A673 (cell line): ENCODE measurements around the gene PUS10. TPM values are rescaled to one million over a fixed set of nuclear protein-coding genes. Genes with fewer than 3 reads are reported as not detected.
"Not testable (repeated sequence)": the region's sequence is repeated elsewhere in the genome, so short reads cannot be mapped to it uniquely, and the experiment has no call there.

Experiments used
- BruUV-seq: library from RNA; stranded (reverse); fragments of 400-500 nt; replicated peaks from 2 replicates; lab custom pipeline; 2021; lab: Mats Ljungman, UMichigan
- CTCF ChIA-PET: fragments of 300-600 bp; sonication (Branson Sonifier 250); formaldehyde crosslinking; loops from one replicate; lab custom pipeline; 2022; ENCODE audit warnings: antibody characterized with exemption; lab: Charles Lee
- POLR2A ChIA-PET: fragments of 300-600 bp; sonication (Branson Sonifier 250); formaldehyde crosslinking; loops from one replicate; lab custom pipeline; 2022; ENCODE audit warnings: antibody characterized with exemption; ENCODE audit not compliant: low non-redundant PET; lab: Charles Lee
- DNase-seq: peaks from one replicate; pipeline ENCODE4 v3.0.0-alpha.2; 2015; ENCODE audit warnings: low spot score
- H3K27ac ChIP-seq: fragments of 200-600 bp; sonication (generic); 2 replicates; pipeline ENCODE4 v1.5.1; 2016; ENCODE audit warnings: mixed run types, low read depth, mild to moderate bottlenecking, mixed read lengths, antibody characterized with exemption, low read length; ENCODE audit not compliant: poor library complexity, severe bottlenecking
- H3K27me3 ChIP-seq: fragments of 200-600 bp; sonication (generic); replicated peaks from 2 replicates; pipeline ENCODE4 v1.6.1; 2017; ENCODE audit warnings: mixed run types, low read depth, mild to moderate bottlenecking, mixed read lengths, antibody characterized with exemption, low read length; ENCODE audit not compliant: insufficient read depth, poor library complexity
- H3K36me3 ChIP-seq: fragments of 200-600 bp; sonication (generic); 2 replicates; pipeline ENCODE4 v1.6.1; 2016; ENCODE audit warnings: mixed run types, mild to moderate bottlenecking, mixed read lengths, antibody characterized with exemption, low read length; ENCODE audit not compliant: insufficient read depth, poor library complexity, severe bottlenecking
- H3K4me1 ChIP-seq: fragments of 200-600 bp; sonication (generic); 2 replicates; pipeline ENCODE4 v1.6.1; 2017; ENCODE audit warnings: mixed run types, mild to moderate bottlenecking, mixed read lengths, antibody characterized with exemption, low read length; ENCODE audit not compliant: insufficient read depth, poor library complexity, severe bottlenecking
- H3K4me3 ChIP-seq: fragments of 200-600 bp; sonication (generic); 2 replicates; pipeline ENCODE4 v1.5.1; 2016; ENCODE audit warnings: low read depth, mixed run types, mild to moderate bottlenecking, mixed read lengths, low read length; ENCODE audit not compliant: poor library complexity, severe bottlenecking
- H3K9me3 ChIP-seq: fragments of 200-600 bp; sonication (generic); 2 replicates; pipeline ENCODE4 v1.6.1; 2016; ENCODE audit warnings: mixed run types, low read depth, mild to moderate bottlenecking, mixed read lengths, antibody characterized with exemption, low read length; ENCODE audit not compliant: poor library complexity, severe bottlenecking
- CTCF ChIP-seq: fragments of 300-800, 200-600 bp; sonication (generic); conservative IDR thresholded peaks from 2 replicates; pipeline ENCODE4 v1.5.1; 2017; ENCODE audit warnings: low read depth, mild to moderate bottlenecking, antibody characterized with exemption, low read length, moderate library complexity, mixed read lengths
- EZH2 ChIP-seq: fragments of 200-600 bp; sonication (generic); IDR thresholded peaks from 2 replicates; pipeline ENCODE4 v1.6.1; 2017; ENCODE audit warnings: borderline replicate concordance, low read depth, mild to moderate bottlenecking, mixed read lengths, antibody characterized with exemption, low read length; ENCODE audit not compliant: poor library complexity, severe bottlenecking
- intact Hi-C: fragments of 100-400 bp; cut with micrococcal nuclease; formaldehyde crosslinking; loops from one replicate; pipeline ENCODE4 v1.10.0; 2022; ENCODE audit not compliant: unreplicated experiment
- total RNA-seq: library from RNA; stranded (reverse); gene quantifications from 2 replicates; pipeline ENCODE4 v1.2.3, GENCODE V29; 2021

The PUS10 gene
- total RNA-seq, 1 experiment from 2014 or later: 4.2 TPM

DNA sequence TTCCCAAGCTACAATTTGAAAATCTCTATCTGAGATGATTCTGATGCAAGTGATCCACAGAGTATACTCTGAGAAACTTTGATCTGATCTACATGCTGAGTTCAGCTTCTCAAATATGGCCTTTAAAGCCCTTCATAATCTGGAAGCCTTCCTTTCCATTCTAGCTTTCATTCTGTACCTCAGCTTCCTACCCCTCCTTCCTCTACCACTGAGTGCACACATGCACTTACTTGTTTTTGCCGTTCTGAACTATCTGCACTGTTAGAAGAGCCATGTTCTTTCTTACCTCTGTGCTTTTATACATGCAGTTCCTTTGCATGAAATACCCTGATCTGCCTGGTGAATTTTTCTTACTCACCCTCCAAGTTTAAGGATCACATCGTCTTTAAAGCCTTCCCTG is 111.7 kb downstream of the PUS10 start:
- Histone ChIP-seq H3K27me3 (no peaks in the 10 kb centered on the region), H3K36me3 (peaks cover 7% of the 10 kb centered on the region), H3K4me1 (no peaks in the 10 kb centered on the region), H3K4me3 (no peak overlapping the region), H3K27ac (no peak overlapping the region), H3K9me3 (no peaks in the 10 kb centered on the region)
- TF ChIP-seq CTCF (no peak), EZH2 (no peak)
- ChIA-PET CTCF (no interaction called here), POLR2A (no interaction called here)
- DNase-seq: no peak
- BruUV-seq: no TSS peak
- intact Hi-C loops: no loop called here

DNA sequence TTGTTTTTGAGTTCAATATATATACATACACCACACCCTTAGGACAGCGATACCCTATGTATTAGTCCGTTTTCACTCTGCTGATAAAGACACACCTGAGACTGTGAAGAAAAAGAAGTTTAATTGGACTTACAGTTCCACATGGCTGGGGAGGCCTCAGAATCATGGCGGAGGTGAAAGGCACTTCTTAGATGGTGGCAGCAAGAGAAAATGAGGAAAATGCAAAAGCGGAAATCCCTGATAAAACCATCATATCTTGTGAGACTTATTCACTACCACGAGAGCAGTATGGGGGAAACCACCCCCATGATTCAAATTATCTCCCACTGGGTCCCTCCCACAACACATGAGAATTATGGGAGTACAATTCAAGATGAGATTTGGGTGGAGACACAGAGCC is 112.2 kb downstream of the PUS10 start:
- CTCF ChIA-PET, H3K9me3 ChIP-seq, H3K4me1 ChIP-seq, intact Hi-C loops, H3K4me3 ChIP-seq, BruUV-seq, H3K27me3 ChIP-seq, POLR2A ChIA-PET, H3K27ac ChIP-seq, DNase-seq: not testable (repeated sequence)
- H3K36me3 ChIP-seq: peaks cover 11% of the 10 kb centered on the region

- POLR2A ChIA-PET, H3K27ac ChIP-seq, H3K4me3 ChIP-seq, DNase-seq, BruUV-seq, CTCF ChIA-PET, H3K9me3 ChIP-seq, intact Hi-C loops, H3K27me3 ChIP-seq, H3K4me1 ChIP-seq: not testable (repeated sequence)
- peaks cover 21% of the 10 kb centered on the region for H3K36me3 ChIP-seq
Measured at GRCh38 chr2:60901296-60901695, 116.8 kb downstream of the PUS10 start.

DNA sequence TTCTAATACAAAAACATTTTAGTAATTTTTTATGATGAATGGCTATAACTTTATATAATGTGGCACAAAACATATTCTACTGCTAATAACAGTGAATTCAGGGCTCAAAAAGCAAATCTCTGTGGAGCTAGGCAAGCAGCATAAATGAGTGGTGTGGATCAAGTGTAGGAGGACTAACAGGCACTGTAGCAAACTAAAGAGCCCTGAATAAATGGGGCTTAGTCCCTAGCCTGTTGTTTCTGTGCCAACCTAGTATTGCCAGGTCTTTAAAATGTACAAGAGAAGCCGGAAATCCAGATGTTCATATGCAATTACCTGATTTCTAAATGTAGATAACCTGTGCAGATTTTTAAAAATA is 118.2 kb downstream of the PUS10 start:
- H3K4me3 ChIP-seq: no peak overlapping the region
- peaks cover 29% of the 10 kb centered on the region for H3K36me3 ChIP-seq
- no peak overlapping the region for H3K27ac ChIP-seq
- intact Hi-C loops: no loop called here
- no peak for TF ChIP-seq CTCF
- no peak for TF ChIP-seq EZH2
- H3K9me3 ChIP-seq: no peaks in the 10 kb centered on the region
- no peak for DNase-seq
- H3K27me3 ChIP-seq: no peaks in the 10 kb centered on the region
- CTCF ChIA-PET: no interaction called here
- no peaks in the 10 kb centered on the region for H3K4me1 ChIP-seq
- BruUV-seq: no TSS peak
- POLR2A ChIA-PET: no interaction called here
